ENCODE results near the gene PCID2.

Gene PCID2

DNA sequence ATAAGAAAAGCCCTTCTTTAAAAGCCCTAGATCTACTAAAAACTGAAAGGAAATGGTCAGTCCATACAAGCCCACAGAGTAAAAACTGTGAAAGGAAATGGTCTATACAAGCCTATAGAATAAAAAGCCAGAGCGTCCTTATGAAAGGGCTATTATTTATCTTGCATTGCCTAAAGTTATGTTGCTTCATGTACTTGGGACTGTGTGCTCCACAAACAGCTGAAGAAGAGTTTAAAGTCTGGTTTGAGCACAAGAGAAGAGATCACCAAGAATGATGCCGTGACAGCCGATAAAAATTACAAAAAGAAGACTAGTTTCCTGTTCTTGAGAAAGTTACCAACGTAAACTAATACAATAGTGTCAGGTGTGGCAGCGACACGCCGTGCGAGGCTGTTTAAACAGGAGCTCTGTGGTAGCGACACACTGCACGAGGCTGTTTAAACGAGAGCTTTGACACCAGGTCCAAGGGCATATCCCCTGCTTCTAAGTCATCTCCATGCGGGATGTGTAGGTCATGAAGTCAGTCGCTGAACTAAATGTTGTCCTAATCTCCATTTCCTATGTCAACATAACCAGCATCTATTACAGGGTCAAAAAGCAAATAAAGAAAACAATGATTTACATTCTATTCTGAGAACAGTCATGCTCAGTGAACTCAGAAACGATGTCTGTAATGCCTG, 24.9 kb downstream of the PCID2 start:
- TF ChIP-seq, protein P1, sequence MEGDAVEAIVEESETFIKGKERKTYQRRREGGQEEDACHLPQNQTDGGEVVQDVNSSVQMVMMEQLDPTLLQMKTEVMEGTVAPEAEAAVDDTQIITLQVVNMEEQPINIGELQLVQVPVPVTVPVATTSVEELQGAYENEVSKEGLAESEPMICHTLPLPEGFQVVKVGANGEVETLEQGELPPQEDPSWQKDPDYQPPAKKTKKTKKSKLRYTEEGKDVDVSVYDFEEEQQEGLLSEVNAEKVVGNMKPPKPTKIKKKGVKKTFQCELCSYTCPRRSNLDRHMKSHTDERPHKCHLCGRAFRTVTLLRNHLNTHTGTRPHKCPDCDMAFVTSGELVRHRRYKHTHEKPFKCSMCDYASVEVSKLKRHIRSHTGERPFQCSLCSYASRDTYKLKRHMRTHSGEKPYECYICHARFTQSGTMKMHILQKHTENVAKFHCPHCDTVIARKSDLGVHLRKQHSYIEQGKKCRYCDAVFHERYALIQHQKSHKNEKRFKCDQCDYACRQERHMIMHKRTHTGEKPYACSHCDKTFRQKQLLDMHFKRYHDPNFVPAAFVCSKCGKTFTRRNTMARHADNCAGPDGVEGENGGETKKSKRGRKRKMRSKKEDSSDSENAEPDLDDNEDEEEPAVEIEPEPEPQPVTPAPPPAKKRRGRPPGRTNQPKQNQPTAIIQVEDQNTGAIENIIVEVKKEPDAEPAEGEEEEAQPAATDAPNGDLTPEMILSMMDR (IDR thresholded peaks at IDR 0.05; ENCODE audit: control insufficient read depth, insufficient read depth, low read depth, low read length, missing control alignments): no peak
- no peak for DNase-seq (ENCODE audit: low read depth)
- no peak overlapping the region for H3K4me3 ChIP-seq (ENCODE audit: control insufficient read depth, low read depth, low read length)

DNA sequence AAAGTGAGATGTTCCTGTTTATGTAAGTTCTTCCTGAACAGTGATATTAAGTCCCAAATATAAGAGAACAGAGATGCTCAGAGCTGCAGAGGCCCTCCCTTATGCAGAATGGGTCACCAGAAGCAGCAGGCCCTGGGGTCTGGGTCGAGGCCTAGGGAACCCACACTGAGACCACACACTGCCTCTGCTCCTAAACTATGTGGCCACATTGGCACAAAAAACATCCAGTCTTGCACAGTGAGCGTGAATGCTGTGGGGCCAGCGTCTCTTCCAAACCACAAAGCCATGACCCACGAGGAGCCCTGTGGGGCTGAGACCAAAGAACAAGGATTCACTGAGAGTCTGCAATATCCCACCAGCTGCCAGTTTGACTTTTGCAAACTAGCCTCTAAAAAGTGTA, 26.4 kb downstream of the PCID2 start:
- TF ChIP-seq, protein P1 (IDR thresholded peaks at IDR 0.05; ENCODE audit: control insufficient read depth, insufficient read depth, low read depth, low read length, missing control alignments): no peak
- no peak overlapping the region for H3K4me3 ChIP-seq (ENCODE audit: control insufficient read depth, low read depth, low read length)
- DNase-seq (ENCODE audit: low read depth): no peak

DNA sequence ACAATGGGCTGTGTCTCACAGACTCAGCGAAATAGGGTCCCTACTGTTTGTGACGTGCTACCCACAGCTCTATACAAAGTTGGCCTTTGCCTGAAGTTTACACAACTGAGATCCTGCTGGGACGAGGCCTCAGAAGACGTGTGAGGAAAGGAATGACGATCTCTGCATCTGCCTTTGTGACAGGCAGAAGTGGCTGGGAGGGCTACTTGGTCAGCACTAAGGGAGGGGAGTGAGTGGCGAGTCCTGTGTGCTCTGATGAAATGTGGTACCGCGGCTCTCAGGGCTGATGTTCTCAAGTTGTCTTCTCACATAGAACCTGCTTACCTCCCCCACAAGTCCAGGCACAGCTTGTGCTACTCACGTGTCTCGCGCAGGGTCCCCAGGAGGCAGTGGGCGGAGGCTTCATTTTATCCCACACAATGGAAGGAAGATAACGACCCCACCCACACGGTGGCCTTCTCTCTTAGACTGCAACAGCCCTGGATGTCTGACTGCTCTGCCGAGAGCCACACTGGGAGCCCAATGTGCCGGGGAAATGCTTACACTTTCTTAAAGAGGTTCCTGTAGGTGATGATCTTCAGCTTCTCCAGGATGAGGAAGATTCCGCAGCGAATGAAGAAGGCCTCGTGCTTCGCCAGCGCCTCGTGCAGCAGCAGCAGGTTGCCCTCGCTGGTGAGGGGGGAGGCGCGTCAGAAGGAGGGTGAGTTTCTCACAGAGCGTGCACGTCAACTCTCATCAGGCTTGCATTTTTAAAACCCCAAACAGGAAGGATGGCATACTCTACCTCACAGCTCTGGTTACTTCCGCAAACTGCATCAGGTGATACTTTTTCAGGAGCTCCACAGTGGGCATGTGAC, 28.9 kb downstream of the PCID2 start:
- TF ChIP-seq, protein P1 (IDR thresholded peaks at IDR 0.05; ENCODE audit: control insufficient read depth, insufficient read depth, low read depth, low read length, missing control alignments): no peak
- H3K4me3 ChIP-seq (ENCODE audit: control insufficient read depth, low read depth, low read length): no peak overlapping the region
- DNase-seq (ENCODE audit: low read depth): no peak

DNA sequence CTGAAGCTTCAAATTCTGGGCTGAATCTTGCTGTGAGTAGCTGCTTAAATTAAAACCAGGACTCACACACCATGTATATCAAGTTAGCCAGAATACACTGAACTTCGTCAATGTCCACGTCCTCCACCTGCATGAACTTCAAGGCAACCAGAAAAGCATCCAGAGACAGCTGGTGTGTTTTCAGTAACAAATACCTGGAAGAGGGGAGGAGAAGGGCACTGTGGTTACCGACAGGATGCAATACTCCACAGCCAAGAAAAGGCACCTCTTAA, 29.6 kb downstream of the PCID2 start:
- no peak for DNase-seq (ENCODE audit: low read depth)
- TF ChIP-seq, protein P1 (IDR thresholded peaks at IDR 0.05; ENCODE audit: control insufficient read depth, insufficient read depth, low read depth, low read length, missing control alignments): no peak
- no peak overlapping the region for H3K4me3 ChIP-seq (ENCODE audit: control insufficient read depth, low read depth, low read length)

DNA sequence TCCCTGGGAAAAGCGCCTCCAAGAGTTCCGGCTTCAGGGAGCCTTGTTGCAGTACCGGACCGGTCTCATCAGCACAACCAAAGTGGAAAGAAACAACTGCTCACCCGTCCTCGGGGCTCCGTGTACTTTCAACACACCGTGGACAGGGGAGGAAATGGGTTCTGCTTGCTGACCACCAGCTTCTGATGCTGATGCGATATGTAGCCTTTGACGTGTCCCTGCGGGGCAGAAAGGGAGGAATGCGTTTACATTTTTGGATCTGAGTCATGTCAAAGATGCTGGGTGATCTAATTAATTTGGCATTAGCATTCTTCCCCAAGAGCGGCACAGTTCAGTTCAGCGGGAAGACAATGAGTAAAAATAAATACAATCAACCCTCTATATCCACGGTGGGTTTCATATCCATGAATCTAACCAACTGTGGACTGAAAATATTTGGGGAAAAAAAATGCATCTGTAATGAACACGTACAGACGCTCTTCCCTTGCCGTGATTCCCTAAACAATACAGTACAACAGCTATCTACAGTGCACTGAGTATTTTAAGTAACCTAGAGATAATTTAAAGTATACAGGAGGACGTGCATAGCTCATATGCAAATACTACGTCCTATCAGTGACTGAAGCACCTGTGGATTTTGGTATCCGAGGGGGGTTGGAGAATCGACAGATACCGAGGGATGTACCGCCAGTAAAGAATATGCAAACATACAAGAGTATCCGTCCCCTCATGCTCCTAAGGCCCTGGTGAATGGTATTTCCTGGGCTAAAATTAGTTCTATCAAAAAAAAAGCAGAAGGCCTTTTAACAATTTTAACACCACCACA, 30.2 kb downstream of the PCID2 start:
- DNase-seq (ENCODE audit: low read depth): peak; percentile 59
- H3K4me3 ChIP-seq (ENCODE audit: control insufficient read depth, low read depth, low read length): no peak overlapping the region
- TF ChIP-seq, protein P1 (IDR thresholded peaks at IDR 0.05; ENCODE audit: control insufficient read depth, insufficient read depth, low read depth, low read length, missing control alignments): no peak

DNA sequence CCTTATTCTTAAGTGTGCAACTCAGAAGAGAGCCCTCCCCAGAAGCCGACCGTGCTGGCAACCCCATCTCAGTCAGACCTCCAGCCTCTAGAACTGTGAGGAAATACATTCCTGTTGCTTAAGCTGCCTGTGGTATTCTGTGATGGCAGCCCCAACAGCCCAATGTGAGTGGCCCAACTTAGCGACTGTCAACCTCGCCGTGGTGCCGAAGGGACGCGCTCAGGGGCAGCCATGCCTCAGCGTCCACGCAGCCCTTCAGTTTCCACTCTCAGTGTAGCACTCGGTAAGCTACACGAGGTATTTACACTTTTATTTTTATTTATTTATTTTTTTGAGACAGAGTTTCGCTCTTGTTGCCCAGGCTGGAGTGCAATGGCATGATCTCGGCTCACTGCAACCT, 31.6 kb downstream of the PCID2 start:
- DNase-seq (ENCODE audit: low read depth): no peak
- H3K4me3 ChIP-seq (ENCODE audit: control insufficient read depth, low read depth, low read length): no peak overlapping the region
- TF ChIP-seq, protein P1 (IDR thresholded peaks at IDR 0.05; ENCODE audit: control insufficient read depth, insufficient read depth, low read depth, low read length, missing control alignments): no peak
